GM19468 (cell line): ENCODE data around the gene MARCHF3.
"Not testable (repeated sequence)": the region's sequence is repeated elsewhere in the genome, so short reads cannot be mapped to it uniquely, and the experiment has no call there.

Experiments
- ATAC-seq: cut with Tn5 transposase; IDR thresholded peaks from one replicate; pipeline ENCODE4 v1.9.1; 2021; ENCODE audit warnings: mild to moderate bottlenecking, moderate library complexity, moderate number of reproducible peaks; ENCODE audit not compliant: unreplicated experiment; ENCODE audit errors: extremely low read depth

The MARCHF3 gene

GRCh38 chr5:127030259-127031146, at the start of gene MARCHF3:
MARCHF3 (minus strand) TSS chr5:127030558; CDS start chr5:126918171, 112,387 bp downstream.
- ATAC-seq, result peak; percentile 98

- ATAC-seq, result no peak
These were observed 49.7 kb upstream of the MARCHF3 start for GRCh38 chr5:127079994-127080491.

- no peak for ATAC-seq
These were observed 47.0 kb upstream of the MARCHF3 start for GRCh38 chr5:127077366-127077765.

GRCh38 chr5:127076315-127077129, 46.2 kb upstream of the MARCHF3 start:
- no peak for ATAC-seq

- ATAC-seq, result no peak
These were observed 44.1 kb upstream of the MARCHF3 start for GRCh38 chr5:127074466-127074865.

- peak; percentile 97 for ATAC-seq
These were observed 42.8 kb upstream of the MARCHF3 start, which contains the start of gene C5orf63 for GRCh38 chr5:127072861-127073846. C5orf63 (minus strand) TSS chr5:127073502; CDS start chr5:127058995, 14,507 bp downstream.

GRCh38 chr5:127070243-127070642, 39.9 kb upstream of the MARCHF3 start:
- no peak for ATAC-seq

GRCh38 chr5:127068493-127069214, 38.3 kb upstream of the MARCHF3 start:
- no peak for ATAC-seq

GRCh38 chr5:127066721-127067120, 36.4 kb upstream of the MARCHF3 start:
- no peak for ATAC-seq

- ATAC-seq, result no peak
These were observed 34.0 kb upstream of the MARCHF3 start for GRCh38 chr5:127064253-127064840.

GRCh38 chr5:127063257-127063913, 33.0 kb upstream of the MARCHF3 start:
- ATAC-seq, result no peak

- no peak for ATAC-seq
These were observed 31.6 kb upstream of the MARCHF3 start for GRCh38 chr5:127061956-127062355.

- no peak for ATAC-seq
These were observed 31.2 kb upstream of the MARCHF3 start for GRCh38 chr5:127061537-127061936.

- no peak for ATAC-seq
These were observed 30.2 kb upstream of the MARCHF3 start for GRCh38 chr5:127060470-127060985.

- ATAC-seq, result no peak
These were observed 26.5 kb upstream of the MARCHF3 start for GRCh38 chr5:127056896-127057295.

- no peak for ATAC-seq
These were observed 25.7 kb upstream of the MARCHF3 start for GRCh38 chr5:127055880-127056653.

GRCh38 chr5:127053551-127053950, 23.2 kb upstream of the MARCHF3 start:
- ATAC-seq, result not testable (repeated sequence)
